ENCODE results near the gene PLCB2.

PLCB2 gene

DNA sequence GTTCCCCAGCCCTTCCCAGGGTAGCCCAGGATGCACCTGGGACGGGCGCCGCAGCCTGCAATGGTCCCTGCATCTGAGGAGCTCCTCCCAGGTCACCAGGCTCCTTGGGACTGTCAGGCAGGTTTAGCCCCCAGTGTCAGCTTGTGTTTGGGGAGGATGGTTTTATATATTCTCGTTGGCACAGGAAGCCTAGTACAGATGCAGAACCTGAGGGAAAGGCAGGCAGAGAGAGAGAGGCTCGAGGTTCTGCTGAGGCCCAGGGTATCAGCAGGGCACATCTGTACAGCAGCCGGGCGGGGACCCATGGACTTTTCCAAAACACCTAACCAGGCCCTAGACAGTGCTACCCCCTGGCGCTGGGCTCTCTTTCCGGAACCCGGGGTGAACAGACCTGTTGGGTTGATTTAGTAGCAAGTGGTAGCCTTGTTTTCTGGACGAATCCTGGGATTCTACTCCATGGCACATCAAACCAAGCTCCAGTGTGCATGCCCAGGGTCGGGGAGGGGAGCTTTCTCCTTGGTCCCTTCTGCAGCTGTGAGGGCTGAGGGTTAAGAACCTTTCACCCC lies 60.2 kb downstream of the PLCB2 start:
- WGBS, 2 experiments (ENCODE audit: insufficient coverage in 2 of 2) = 93 to 97% methylated on average over 5 to 9 of the region's 12 CpGs
- Histone ChIP-seq H3K27ac (ENCODE audit: low read depth, low read length, severe bottlenecking) (no peak overlapping the region), H3K36me3 (ENCODE audit: control insufficient read depth, insufficient read depth, low read length) (no peaks in the 10 kb centered on the region), H3K4me1 (ENCODE audit: control insufficient read depth, insufficient read depth, low read length, poor library complexity, severe bottlenecking) (peaks cover 23% of the 10 kb centered on the region), H3K9me3 (ENCODE audit: control insufficient read depth, low read length) (no peaks in the 10 kb centered on the region), H3K4me3 (ENCODE audit: extremely low read depth, insufficient read depth, low read length, poor library complexity, severe bottlenecking) (no peak overlapping the region)

DNA sequence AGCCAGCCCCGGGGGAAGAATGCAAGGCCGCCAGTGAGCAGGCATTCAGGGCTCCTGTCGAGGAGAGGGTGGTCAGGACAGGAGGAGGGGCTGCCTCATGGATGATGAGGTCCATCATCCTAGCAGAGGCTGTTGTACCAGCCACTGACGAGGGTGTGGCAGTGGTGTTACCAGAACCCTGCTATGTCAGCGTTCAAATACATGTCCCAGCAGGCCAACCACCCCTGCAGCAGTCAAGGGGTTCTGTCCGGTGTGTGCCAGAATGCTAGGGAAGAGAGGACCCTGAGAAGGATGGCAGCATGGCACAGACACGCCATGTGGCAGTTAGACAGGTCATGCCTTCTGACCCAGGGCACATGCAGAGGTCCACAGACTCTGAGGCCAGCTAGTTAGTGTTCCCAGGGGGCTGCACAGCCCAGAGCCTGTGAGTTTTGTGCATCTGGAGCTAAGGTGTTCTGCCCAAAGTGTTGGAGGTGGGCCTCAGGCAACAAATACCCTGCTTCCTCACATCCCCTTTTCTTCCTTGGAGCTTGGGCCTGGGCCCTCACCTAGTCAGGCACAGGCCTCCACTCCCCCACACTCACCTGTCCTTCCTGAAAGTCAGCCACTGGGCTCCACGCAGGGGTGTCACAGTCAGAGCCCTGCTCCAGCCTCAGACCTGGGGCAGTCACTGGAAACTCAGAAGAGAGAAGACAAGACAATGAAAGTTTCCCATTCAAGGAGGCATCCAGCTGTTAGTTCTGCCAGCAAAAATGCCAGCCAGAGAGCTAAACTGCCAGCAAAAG lies 61.0 kb downstream of the PLCB2 start:
- Histone ChIP-seq H3K4me1 (ENCODE audit: control insufficient read depth, insufficient read depth, low read length, poor library complexity, severe bottlenecking) (peaks cover 22% of the 10 kb centered on the region), H3K9me3 (ENCODE audit: control insufficient read depth, low read length) (no peaks in the 10 kb centered on the region), H3K27ac (ENCODE audit: low read depth, low read length, severe bottlenecking) (no peak overlapping the region), H3K4me3 (ENCODE audit: extremely low read depth, insufficient read depth, low read length, poor library complexity, severe bottlenecking) (no peak overlapping the region), H3K36me3 (ENCODE audit: control insufficient read depth, insufficient read depth, low read length) (no peaks in the 10 kb centered on the region)
- 89 to 94% methylated on average over 7 of the region's 8 CpGs for WGBS, 2 experiments (ENCODE audit: insufficient coverage in 2 of 2)

DNA sequence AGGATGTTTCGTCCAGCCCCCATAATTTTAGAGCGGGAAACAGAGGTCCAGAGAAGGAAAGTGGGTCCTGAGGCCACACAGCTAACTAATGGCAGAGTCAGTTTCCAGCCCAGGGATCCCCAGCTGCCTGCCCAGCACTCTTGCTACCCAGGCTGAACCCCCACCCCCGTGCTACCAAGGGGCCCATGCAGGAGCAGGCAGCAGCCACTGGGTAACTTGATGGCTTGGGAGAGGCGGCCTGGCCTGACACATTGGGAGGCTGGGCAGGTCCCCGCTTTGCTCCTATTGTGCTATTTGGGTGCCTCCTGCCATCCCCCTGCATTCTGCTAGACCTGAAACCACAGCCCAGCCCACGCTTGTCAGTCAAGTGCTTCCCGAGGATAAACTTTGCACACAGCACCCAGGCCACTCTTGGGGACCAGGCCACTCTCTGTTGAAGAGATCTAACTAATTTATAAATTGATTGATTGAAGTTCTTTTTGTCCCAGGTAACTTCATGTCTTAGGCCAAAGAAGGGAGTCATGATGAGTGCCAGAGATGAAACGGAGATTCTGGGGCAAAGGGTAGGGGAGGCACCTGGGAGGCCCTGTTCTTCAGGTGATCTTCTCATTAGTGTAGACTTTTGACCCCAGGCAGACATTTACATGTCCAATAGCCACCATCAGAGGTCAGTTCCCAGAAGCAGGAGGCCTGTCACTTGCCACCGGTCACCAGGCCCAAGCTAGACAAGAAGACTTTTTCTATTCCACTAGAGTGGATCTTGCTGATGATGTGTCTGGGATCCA lies 61.9 kb downstream of the PLCB2 start:
- Histone ChIP-seq H3K9me3 (ENCODE audit: control insufficient read depth, low read length) (no peaks in the 10 kb centered on the region), H3K36me3 (ENCODE audit: control insufficient read depth, insufficient read depth, low read length) (no peaks in the 10 kb centered on the region), H3K4me1 (ENCODE audit: control insufficient read depth, insufficient read depth, low read length, poor library complexity, severe bottlenecking) (peaks cover 14% of the 10 kb centered on the region), H3K4me3 (ENCODE audit: extremely low read depth, insufficient read depth, low read length, poor library complexity, severe bottlenecking) (no peak overlapping the region), H3K27ac (ENCODE audit: low read depth, low read length, severe bottlenecking) (no peak overlapping the region)
- WGBS, 2 experiments (ENCODE audit: insufficient coverage in 2 of 2) = 90 to 98% methylated on average over 6 to 7 of the region's 9 CpGs

DNA sequence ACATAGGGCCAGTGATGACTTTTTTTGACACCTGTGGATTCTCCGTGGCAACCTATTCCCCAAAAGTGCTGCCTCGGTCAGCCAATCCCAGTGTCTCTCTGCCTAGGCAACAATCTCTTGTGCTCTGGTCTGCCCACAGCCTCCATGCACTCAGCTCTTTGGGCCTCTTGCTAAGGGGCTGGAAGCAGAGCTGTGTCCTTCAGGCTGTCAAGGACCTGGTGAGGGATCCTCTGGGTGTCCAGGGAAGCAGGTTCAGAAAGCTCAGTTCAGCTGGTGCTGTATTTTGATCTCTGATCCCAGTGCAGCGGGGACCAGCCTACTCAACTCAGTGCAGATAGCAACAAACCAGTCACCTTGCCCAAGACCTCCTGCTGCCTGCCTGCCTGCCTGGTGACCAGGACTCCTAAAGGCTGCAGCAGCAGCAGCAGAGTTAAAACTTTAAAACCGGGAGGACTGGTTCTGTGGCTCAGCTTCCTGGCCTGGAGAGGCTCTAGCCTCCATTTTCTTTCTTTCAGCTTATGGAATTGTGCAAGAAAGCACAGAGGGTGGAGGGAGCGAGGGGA lies 62.7 kb downstream of the PLCB2 start:
- Histone ChIP-seq H3K4me3 (ENCODE audit: extremely low read depth, insufficient read depth, low read length, poor library complexity, severe bottlenecking) (no peak overlapping the region), H3K9me3 (ENCODE audit: control insufficient read depth, low read length) (no peaks in the 10 kb centered on the region), H3K36me3 (ENCODE audit: control insufficient read depth, insufficient read depth, low read length) (no peaks in the 10 kb centered on the region), H3K4me1 (ENCODE audit: control insufficient read depth, insufficient read depth, low read length, poor library complexity, severe bottlenecking) (peaks cover 20% of the 10 kb centered on the region), H3K27ac (ENCODE audit: low read depth, low read length, severe bottlenecking) (no peak overlapping the region)
- 76 to 92% methylated on average over 4 to 5 of the region's 5 CpGs for WGBS, 2 experiments (ENCODE audit: insufficient coverage in 2 of 2)

DNA sequence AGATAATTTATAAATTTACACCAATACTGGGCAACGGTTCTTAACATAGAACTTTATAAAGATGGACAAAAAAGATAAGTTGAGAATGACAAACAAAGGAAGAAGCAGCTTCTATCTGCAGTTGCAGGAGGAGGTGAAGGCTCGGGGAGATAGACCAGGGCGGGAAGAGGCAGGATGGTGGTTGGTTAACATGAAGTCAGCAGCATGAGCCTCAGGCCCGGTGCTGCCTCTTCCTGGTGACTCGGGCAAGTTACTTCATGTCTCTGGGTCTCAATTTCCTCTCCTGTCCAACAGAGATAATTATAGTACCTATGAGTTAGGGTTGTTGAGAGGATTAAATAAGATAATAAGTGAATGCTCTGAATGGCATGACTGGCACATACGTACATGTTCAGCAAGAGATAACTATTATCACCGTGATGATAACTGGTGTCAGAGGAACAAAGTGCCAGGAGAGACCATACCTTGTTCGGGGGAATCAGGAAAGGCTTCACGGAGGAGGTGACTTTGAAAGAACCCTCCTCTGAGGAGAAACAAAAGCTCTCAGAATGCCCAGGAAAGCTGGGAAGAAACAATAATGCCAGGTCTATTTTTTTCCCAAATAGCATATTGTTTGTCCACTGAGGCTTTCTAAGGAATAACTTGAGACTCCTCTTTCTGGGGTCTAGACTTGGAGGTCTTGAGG lies 64.5 kb downstream of the PLCB2 start:
- 93 to 100% methylated on average over 5 to 6 of the region's 9 CpGs for WGBS, 2 experiments (ENCODE audit: insufficient coverage in 2 of 2)
- Histone ChIP-seq H3K4me1 (ENCODE audit: control insufficient read depth, insufficient read depth, low read length, poor library complexity, severe bottlenecking) (peaks cover 14% of the 10 kb centered on the region), H3K9me3 (ENCODE audit: control insufficient read depth, low read length) (no peaks in the 10 kb centered on the region), H3K27ac (ENCODE audit: low read depth, low read length, severe bottlenecking) (no peak overlapping the region), H3K4me3 (ENCODE audit: extremely low read depth, insufficient read depth, low read length, poor library complexity, severe bottlenecking) (no peak overlapping the region), H3K36me3 (ENCODE audit: control insufficient read depth, insufficient read depth, low read length) (no peaks in the 10 kb centered on the region)

DNA sequence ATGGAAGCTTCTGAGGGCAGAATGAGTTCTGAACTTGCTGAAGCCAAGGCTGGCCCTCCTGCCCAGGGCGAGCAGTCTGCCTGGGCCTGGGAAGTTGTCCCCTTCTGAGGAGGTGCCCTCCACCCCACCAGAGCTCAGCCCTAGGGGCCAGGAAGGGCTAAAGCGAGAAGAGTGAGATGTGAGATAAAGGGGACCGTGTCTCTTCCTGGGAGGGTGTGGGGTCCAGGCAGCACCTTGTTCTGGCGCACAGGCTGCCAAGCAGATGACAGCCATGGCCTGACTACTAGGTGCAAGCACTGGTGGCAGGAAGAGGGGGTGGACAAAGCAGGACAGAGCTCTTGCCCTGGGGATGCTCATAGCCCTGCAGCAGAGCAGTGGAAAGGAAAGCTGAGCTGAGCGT lies 65.1 kb downstream of the PLCB2 start:
- Histone ChIP-seq H3K36me3 (ENCODE audit: control insufficient read depth, insufficient read depth, low read length) (no peaks in the 10 kb centered on the region), H3K4me3 (ENCODE audit: extremely low read depth, insufficient read depth, low read length, poor library complexity, severe bottlenecking) (no peak overlapping the region), H3K27ac (ENCODE audit: low read depth, low read length, severe bottlenecking) (no peak overlapping the region), H3K4me1 (ENCODE audit: control insufficient read depth, insufficient read depth, low read length, poor library complexity, severe bottlenecking) (peaks cover 14% of the 10 kb centered on the region), H3K9me3 (ENCODE audit: control insufficient read depth, low read length) (no peaks in the 10 kb centered on the region)
- WGBS, 2 experiments (ENCODE audit: insufficient coverage in 2 of 2) = 93 to 97% methylated on average over 4 of the region's 5 CpGs

DNA sequence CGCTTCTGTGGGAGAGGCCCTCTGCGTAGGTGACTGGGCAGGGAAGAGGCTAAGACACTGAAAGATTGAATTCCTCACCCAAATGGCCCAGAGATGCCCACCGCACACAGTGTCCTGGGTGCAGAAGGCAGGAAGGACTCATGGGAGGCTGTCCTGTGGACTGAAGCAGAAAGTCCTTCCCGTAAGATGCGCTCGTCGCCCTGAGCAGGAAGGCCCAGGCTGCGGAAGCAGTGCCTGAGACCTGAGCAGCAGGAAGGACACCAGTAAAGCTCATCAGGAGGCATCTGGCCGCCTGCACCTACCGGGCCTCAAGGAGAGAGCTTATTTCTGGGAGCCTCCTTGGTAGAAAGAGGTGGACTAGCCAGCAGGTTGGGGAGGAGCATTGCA lies 65.5 kb downstream of the PLCB2 start:
- no peaks in the 10 kb centered on the region for H3K9me3 ChIP-seq (ENCODE audit: control insufficient read depth, low read length)
- H3K4me3 ChIP-seq (ENCODE audit: extremely low read depth, insufficient read depth, low read length, poor library complexity, severe bottlenecking) = no peak overlapping the region
- H3K36me3 ChIP-seq (ENCODE audit: control insufficient read depth, insufficient read depth, low read length) = no peaks in the 10 kb centered on the region
- peaks cover 14% of the 10 kb centered on the region for H3K4me1 ChIP-seq (ENCODE audit: control insufficient read depth, insufficient read depth, low read length, poor library complexity, severe bottlenecking)
- WGBS, 2 experiments (ENCODE audit: insufficient coverage in 2 of 2) = 97 to 98% methylated on average over 8 of the region's 10 CpGs
- no peak overlapping the region for H3K27ac ChIP-seq (ENCODE audit: low read depth, low read length, severe bottlenecking)

DNA sequence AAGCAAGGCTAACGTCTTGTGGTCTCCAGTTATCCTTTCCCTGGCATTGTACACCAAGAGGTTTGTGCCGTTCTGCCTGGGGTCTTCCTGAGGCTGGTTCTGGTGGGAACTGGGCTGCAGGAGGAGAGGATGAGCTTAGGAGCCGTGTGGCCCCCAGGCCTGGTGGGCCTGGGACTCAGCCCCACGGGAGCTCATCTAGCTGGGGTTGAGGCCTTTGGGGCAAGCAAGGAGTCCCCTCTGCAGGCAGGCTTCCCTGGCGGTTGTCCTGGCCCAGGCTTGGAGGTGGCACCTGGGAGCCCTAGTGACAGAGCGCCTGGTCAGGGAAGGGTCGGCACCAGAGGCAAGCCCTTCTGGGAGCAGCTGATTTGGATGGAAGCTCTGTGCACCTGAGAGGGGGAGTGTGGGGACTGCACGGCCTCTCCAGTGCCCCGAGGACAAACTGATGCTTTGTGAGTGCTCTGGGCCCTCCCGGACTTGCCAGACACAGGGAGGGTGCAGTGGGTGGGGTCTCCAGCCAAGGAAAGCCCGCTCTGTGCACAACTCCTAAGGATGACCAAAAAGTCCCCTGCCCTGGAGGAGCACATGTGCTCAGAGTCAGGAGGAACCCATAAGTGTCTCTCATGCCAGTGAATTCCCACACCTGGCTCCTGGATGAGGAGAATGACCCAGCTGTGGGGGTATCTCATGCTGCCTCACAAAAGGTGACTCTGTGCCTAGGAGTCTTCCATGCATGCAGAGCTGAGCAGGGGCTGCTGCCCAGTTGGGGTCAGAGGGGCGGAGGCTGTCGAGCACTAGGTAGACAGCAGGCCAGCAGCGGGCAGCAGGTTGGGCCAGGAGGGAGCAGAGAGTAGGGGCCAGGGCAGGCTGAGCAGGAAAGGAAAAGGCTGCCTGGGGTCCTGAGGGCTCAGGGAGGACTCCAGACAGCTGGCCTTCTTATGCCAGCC lies 66.2 kb downstream of the PLCB2 start:
- Histone ChIP-seq H3K4me3 (ENCODE audit: extremely low read depth, insufficient read depth, low read length, poor library complexity, severe bottlenecking) (no peak overlapping the region), H3K4me1 (ENCODE audit: control insufficient read depth, insufficient read depth, low read length, poor library complexity, severe bottlenecking) (peaks cover 14% of the 10 kb centered on the region), H3K36me3 (ENCODE audit: control insufficient read depth, insufficient read depth, low read length) (no peaks in the 10 kb centered on the region), H3K9me3 (ENCODE audit: control insufficient read depth, low read length) (no peaks in the 10 kb centered on the region), H3K27ac (ENCODE audit: low read depth, low read length, severe bottlenecking) (no peak overlapping the region)
- WGBS, 2 experiments (ENCODE audit: insufficient coverage in 2 of 2) = 91 to 93% methylated on average over 11 to 14 of the region's 14 CpGs

DNA sequence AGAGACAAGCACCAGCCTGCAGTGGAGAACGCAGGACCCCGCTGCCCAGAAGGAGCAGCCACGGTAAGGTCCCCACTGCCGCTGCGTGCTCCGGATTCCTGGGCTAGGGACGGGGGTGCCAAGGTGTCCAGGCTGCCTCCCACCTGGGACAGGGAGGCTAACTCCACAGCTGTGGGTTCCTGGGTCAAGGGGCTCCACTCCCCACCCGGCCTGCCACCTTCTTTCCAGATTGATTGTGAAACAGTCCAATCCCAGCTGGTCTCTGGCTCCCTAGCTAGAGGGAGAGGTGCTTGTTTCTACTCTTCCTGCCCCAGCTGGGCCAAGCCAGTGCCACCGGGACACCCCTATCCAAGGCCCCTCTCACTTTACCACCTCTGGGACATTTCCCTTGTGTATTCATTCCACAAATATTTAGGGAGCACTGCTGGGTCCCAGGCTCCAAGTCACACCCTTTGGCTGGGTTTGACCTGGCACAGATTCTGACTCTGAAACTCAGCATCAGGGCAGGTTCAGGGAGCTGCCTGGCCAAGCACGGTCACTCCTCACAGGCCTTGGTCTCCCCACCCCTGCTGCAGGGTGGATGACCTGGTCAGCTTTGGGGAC lies 67.0 kb downstream of the PLCB2 start:
- peaks cover 14% of the 10 kb centered on the region for H3K4me1 ChIP-seq (ENCODE audit: control insufficient read depth, insufficient read depth, low read length, poor library complexity, severe bottlenecking)
- H3K27ac ChIP-seq (ENCODE audit: low read depth, low read length, severe bottlenecking) = no peak overlapping the region
- WGBS, 2 experiments (ENCODE audit: insufficient coverage in 2 of 2) = 93 to 98% methylated on average over 9 to 10 of the region's 10 CpGs
- no peak overlapping the region for H3K4me3 ChIP-seq (ENCODE audit: extremely low read depth, insufficient read depth, low read length, poor library complexity, severe bottlenecking)
- no peaks in the 10 kb centered on the region for H3K9me3 ChIP-seq (ENCODE audit: control insufficient read depth, low read length)
- H3K36me3 ChIP-seq (ENCODE audit: control insufficient read depth, insufficient read depth, low read length) = no peaks in the 10 kb centered on the region

All from mesodermal cell (in vitro differentiated cells).